UCSD-AML1 (cell line): ENCODE measurements around the gene GCDH.
A peak's percentile ranks its signal among the peaks of the same experiment; 100 is the strongest.
"Not testable (repeated sequence)": the region's sequence is repeated elsewhere in the genome, so short reads cannot be mapped to it uniquely, and the experiment has no call there.

Experiments
- DNase-seq: peaks from one replicate; lab custom pipeline; 2025; ENCODE audit not compliant: unreplicated experiment; lab: John Stamatoyannopoulos, UW

Gene GCDH

GRCh38 chr19:12872255-12872654 lies 18.7 kb upstream of the GCDH start:
- no peak for DNase-seq

- no peak for DNase-seq
Observed at GRCh38 chr19:12872941-12873890, 17.7 kb upstream of the GCDH start.

GRCh38 chr19:12873891-12874745 lies 16.8 kb upstream of the GCDH start:
- no peak for DNase-seq

DNA sequence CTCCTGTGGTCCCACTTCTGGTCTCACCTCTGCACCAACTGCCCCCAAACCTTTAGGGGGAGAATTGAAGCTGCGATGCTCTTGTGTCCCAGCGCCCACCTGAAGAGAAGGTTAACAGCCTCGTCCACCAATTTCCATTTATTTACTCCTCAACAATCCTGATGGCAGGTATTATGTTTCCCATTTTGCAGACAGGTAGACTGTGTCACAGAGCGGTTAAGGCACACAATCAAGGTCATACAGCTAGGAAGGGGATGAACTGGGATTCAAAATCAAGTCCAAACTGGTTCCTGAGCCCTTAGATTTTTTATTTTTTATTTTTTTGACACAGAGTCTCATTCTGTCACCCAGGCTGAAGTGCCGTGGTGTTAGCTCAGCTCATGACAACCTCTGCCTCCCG lies 15.9 kb upstream of the GCDH start:
- DNase-seq: no peak

DNA sequence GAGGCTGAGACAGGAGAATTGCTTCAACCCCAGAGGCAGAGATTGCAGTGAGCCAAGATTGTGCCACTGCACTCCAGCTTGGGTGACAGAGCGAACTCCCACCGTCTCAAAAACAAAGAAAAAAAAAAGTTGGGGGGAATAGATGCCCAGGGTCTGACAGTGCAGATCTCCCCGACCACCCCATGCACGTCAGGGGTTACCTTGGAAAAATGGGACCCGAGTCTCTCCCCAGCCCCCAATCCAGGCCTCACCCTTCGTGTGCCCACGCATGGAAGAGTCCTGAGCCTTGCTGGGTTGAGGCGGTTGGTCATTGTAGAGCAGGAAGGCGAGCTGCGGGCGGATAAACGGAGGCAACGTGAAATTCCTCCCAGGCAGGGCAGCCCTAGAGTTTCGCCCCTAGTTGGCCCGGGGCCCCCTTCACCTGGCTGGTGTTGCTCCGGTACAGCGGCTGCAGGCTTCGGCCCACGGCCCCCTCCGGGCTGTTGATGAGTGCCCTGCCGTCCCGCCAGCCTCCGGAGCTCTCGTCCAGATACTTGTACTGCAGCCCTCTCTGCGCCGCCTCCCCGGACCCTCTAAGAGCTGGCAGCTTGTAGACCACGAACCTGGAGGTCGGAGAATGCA lies 10.3 kb upstream of the GCDH start:
- no peak for DNase-seq

DNA sequence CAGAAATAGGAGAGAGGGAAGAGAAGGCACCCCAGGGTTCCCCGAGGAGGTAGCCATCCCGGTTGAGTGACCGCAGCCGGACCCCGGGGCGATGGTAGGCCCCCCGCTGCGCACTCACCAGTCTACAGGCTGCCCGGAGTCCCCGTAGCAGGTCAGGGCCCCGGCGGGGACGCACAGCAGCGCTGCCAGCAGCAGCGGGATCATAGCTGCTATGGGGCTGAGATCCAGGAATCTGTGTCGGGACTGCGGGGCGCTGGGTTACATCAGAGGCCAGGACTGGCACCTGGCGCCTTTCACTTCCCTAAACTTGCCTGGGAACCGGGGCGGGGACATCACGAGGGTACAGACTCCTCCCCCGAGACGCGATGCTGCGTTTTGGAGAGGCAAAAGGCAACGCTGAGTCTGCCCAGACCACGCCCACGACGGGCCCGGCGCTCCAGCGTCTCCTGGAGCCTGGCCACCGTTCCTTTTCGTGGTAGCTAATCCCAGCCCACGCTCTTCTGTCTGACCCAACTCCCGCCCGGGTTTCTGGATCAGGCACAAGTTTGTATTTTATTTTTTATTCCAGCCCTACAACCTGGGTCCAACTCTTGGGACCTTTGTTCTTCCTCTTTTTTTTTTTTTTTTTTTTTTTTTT lies 9.7 kb upstream of the GCDH start, which contains the start of gene DNASE2:
DNASE2 (minus strand) TSS at position 278 of the 637 bp plus-strand sequence; CDS start at position 204, 74 bp downstream.
- DNase-seq: peak; percentile 93

- no peak for DNase-seq
Observed at GRCh38 chr19:12882589-12882988, 8.4 kb upstream of the GCDH start.

DNA sequence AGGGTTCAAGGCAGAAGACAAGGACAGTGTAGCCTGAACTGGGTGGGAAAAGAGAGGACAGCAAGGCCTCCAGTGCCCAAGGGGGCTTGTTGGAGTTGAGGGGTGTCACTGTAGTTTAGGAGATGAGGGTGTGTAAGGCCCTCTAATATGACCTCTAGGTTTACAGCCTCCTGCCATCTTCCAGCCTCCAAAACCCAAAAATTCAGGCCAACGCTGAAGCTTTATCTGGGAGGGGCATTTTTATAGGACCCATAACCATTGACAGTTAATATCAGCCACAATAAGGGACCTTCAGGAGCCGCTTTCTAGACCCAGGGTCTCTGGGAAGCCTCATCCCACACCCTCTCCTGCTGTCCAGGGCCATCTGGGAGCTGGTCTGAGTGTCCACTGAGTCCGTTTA lies 6.8 kb upstream of the GCDH start:
- DNase-seq: no peak

GRCh38 chr19:12884627-12884925 lies 6.4 kb upstream of the GCDH start:
- no peak for DNase-seq

GRCh38 chr19:12884926-12885748 lies 5.8 kb upstream of the GCDH start:
- peak; percentile 81 for DNase-seq

DNA sequence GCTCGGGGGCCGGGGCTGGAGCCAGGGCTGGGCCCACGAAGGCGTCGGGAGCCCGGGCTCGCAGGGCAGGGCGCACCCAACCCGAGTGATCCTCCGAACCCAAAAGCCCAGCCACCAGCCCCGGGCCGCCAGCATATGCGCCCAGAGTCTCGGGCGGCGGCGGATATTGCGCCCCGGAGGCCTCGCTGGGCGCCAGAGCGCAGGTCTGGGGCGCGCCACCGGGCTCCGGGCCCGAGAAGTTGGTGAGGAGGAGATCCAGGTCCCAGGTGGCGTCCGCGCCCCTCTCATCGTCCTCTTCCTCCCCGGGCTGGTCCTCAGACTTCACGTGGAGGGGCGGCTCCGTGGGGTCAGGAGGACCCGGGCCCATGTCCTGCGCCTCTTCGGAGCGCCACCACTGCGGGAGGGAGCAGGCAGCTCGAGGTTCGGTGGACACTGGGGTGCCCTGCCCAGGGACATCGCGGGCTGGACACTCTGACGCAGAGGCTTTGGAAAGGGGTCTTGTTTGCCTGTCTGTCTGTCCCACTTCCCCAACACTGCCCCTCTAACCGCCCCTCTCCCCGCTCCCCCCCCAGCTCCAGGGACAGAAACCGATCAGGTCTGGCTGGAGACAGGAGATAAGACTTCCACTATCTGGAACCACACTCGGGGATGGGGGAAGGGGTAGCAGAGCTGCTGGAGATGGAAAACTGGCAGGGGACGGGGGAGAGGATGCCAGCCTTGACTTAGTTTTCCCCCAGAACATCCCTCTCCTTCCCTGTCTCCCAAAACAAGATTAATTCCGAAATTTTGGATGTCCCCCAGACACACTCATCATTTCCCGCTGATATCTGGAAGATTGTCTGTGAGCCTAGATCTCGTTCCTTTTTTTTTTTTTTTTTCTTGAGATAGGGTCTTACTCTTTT lies 5.0 kb upstream of the GCDH start:
- DNase-seq: no peak

GRCh38 chr19:12886651-12886968 lies 4.3 kb upstream of the GCDH start:
- no peak for DNase-seq

DNA sequence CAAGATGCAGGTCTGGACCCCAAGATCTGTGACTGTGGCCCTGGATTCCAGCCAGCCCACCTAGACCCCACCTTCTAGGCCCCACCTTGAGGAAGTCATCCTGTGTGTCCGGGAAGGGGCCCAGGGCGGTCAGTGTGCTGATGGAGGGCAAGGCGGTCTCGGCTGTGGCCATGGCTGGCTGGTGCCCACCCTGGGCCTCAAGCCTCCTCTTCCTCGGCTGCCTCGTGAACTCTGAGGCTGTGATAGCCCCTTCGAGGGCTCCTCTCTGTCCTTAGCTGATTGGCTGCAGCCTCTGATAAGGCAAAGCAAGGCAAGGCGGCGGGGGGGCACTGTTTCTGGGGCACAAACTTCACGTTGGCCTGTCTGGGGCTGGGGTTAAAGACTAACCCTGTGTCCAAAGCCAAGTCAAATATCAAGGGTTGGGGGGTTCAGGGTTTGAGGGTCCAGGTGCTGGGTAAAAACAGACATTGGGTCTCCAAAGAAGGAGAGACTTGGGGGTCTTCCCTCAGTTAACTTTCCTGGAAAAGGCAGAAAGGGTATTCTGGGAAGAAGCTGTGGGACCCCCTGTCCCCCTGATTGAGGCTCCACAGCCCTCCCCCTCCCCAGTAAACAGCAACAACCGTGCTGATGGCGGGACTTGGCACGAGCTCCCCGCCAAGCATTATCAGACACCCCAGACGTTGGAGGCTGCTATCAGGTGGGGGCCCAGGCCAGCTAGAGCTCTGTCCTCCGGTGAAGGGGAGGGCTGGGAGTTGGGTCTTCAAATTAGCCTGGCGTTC lies 3.8 kb upstream of the GCDH start, which contains the start of gene KLF1:
KLF1 (minus strand) TSS at position 233 of the 779 bp plus-strand sequence; CDS start at position 172, 61 bp downstream.
- DNase-seq: no peak

GRCh38 chr19:12888006-12888603 lies 2.9 kb upstream of the GCDH start:
- DNase-seq: no peak

DNA sequence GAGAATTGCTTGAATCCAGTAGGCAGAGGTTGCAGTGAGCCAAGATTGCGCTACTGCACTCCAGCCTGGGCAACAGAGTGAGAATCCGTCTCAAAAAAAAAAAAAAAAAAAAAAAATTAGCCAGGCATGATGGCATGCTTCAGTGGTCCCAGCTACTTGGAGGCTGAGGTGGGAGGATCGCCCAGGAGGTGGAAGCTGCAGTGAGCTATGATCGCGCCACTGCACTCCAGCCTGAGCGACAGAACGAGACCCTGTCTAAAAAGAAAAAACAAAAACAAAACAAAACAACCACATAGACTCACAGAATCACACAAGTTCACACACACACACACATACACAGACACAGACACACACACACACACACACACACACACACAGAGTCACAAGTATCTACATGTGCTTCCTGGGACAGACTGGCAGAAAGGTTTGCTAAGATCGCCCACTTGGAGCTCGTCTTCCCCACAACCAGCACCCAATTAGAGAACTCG lies 617 bp upstream of the GCDH start:
- DNase-seq: not testable (repeated sequence)

DNA sequence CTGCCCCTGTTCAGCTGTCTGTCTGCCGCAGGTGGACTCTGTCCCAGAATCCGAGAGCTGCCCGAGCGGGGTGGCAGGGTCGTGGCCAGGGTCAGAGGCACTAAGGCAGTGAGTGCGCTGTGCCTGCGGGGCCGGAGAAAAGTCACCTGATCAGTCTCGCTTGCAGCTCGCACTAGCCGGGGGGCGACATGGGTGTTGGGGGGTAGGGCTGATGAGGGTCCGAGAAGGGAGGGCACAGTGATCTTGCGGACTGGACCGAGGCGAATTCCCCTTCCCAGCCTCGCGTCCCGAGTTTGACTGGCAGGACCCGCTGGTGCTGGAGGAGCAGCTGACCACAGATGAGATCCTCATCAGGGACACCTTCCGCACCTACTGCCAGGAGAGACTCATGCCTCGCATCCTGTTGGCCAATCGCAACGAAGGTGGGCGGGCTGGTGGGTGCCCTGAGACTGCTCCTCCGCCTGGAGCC lies 627 bp downstream of the GCDH start:
- DNase-seq: no peak

DNA sequence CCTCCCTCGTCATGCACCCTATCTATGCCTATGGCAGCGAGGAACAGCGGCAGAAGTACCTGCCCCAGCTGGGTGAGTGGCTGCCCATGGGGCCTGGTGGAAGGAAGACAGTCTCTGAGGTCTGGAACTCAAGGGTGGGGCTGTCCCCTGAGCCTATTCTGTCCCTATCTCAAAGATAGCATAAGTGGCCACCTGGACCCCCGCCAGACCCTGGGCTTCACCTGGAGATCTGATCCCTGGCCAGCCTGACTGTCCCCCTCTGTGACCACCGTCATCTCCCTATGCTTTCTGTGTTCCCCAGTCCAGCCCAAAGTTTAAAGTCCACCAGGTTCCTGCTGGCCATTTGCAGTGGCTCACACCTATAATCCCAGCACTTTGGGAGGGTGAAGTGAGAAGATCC lies 2.6 kb downstream of the GCDH start:
- DNase-seq: no peak

GRCh38 chr19:12896460-12896859 lies 5.5 kb downstream of the GCDH start:
- DNase-seq: no peak
